Left ventricle myocardium inferior (tissue), 1 donor: Measurements from ENCODE around the gene SLC44A5. TPM values are rescaled to one million over a fixed set of nuclear protein-coding genes. Genes with fewer than 3 reads are reported as not detected.

ENCODE experiments used
- DNase-seq: peaks from one replicate; pipeline ENCODE4 v3.0.0-alpha.2; 2020
- H3K27ac ChIP-seq: fragments of 200-600 bp; replicated peaks from 2 replicates; pipeline ENCODE4 v1.8.0; 2021
- H3K27me3 ChIP-seq: fragments of 200-600 bp; 2 replicates; pipeline ENCODE4 v1.8.0; 2021; ENCODE audit warnings: low read depth
- H3K36me3 ChIP-seq: fragments of 200-600 bp; 2 replicates; pipeline ENCODE4 v1.8.0; 2021
- H3K4me1 ChIP-seq: fragments of 200-600 bp; 2 replicates; pipeline ENCODE4 v1.8.0; 2021
- H3K4me3 ChIP-seq: fragments of 200-600 bp; 2 replicates; pipeline ENCODE4 v1.8.0; 2021; ENCODE audit warnings: mild to moderate bottlenecking, moderate library complexity
- H3K9me3 ChIP-seq: fragments of 200-600 bp; replicated peaks from 2 replicates; pipeline ENCODE4 v1.8.0; 2021
- intact Hi-C: fragments of 100-400 bp; cut with micrococcal nuclease; formaldehyde crosslinking; loops from one replicate; pipeline ENCODE4 v1.11.0; 2022
- total RNA-seq: library from RNA; stranded (reverse); fragmentation: NEBNext Ultra II Directional; extraction: Animal tissue kit (Norgen Biotek cat#: 25700); gene quantifications from one replicate; pipeline ENCODE4 v1.2.1, GENCODE V29; 2021
- TF ChIP-seq, protein P1 (sequence below): fragments of 200-600 bp; IDR thresholded peaks from 2 replicates; pipeline ENCODE4 v1.8.0; 2021; ENCODE audit warnings: antibody characterized with exemption, mild to moderate bottlenecking, borderline replicate concordance
- donor health status: DM: no; HTN: yes; CAD: no; lungs with severe emphysema.

The SLC44A5 gene
- total RNA-seq, 1 donor from 2014 or later, result 0.58 TPM

DNA sequence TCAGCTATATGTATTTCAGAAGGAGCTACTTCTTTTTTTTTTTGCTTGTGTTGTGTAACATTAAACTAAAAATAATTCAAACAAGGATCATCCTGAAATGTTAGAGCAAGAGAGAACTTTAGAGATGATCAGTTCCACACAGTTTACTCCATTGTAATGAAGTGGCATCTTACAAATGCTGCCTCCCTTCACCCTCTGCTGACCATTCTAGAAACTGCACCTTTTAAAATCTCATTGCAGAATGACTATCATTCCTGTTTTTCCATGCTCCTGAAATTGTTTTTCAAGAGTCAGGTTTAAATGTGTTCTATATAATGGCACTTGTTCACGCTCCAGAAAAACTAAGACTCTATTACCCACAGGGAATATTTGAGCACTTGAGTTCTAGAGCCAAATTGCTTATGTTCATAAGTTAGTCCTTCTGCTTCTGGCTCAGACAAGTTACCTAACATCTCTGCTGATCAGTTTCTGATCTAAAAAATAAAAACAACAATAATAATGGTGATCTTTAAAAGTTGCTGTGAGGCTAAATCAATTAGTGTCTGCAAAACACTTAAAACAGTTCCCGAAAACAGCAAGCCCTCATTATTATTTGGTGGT, 21.5 kb upstream of the SLC44A5 start:
- TF ChIP-seq, protein P1, sequence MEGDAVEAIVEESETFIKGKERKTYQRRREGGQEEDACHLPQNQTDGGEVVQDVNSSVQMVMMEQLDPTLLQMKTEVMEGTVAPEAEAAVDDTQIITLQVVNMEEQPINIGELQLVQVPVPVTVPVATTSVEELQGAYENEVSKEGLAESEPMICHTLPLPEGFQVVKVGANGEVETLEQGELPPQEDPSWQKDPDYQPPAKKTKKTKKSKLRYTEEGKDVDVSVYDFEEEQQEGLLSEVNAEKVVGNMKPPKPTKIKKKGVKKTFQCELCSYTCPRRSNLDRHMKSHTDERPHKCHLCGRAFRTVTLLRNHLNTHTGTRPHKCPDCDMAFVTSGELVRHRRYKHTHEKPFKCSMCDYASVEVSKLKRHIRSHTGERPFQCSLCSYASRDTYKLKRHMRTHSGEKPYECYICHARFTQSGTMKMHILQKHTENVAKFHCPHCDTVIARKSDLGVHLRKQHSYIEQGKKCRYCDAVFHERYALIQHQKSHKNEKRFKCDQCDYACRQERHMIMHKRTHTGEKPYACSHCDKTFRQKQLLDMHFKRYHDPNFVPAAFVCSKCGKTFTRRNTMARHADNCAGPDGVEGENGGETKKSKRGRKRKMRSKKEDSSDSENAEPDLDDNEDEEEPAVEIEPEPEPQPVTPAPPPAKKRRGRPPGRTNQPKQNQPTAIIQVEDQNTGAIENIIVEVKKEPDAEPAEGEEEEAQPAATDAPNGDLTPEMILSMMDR, result peak; percentile 73
- H3K4me1 ChIP-seq, result no peaks in the 10 kb centered on the region

DNA sequence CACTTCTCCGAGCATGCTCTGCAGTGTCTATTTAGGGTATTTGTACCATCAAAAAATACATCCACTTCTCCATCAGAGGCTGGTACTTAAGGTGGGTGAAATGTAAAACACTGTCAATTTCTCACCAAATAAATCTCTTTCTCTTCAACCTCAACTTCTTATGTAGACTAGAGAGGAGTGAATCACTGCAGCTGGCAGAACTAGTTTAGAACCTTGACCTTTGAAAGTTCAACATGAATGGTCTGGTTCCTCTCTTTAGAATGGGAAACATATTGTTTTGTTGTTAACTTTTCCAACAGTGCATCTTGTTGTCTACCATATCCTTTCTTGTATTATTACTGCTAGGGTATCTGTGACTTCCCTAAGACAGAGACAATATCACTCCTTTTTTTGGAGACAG, 20.1 kb upstream of the SLC44A5 start:
- Histone ChIP-seq H3K4me1 (no peaks in the 10 kb centered on the region), H3K4me3 (no peak overlapping the region), H3K27me3 (peaks cover 18% of the 10 kb centered on the region), H3K36me3 (no peaks in the 10 kb centered on the region), H3K9me3 (no peaks in the 10 kb centered on the region), H3K27ac (no peak overlapping the region)
- DNase-seq, result no peak
- intact Hi-C loops, result loop anchor here (10.0 kb wide), 1 partner anchor 366 kb away; no protein-coding TSS in a partner anchor
- TF ChIP-seq, protein P1, result no peak

More for the DNA sequence above, 21.5 kb upstream of the SLC44A5 start:
- no peak overlapping the region for H3K4me3 ChIP-seq
- no peaks in the 10 kb centered on the region for H3K9me3 ChIP-seq
- no peak overlapping the region for H3K27ac ChIP-seq
- no peak for DNase-seq
- peaks cover 9% of the 10 kb centered on the region for H3K27me3 ChIP-seq
- intact Hi-C loops, result loop anchor here (10.0 kb wide), 1 partner anchor 368 kb away; no protein-coding TSS in a partner anchor
- H3K36me3 ChIP-seq, result no peaks in the 10 kb centered on the region

DNA sequence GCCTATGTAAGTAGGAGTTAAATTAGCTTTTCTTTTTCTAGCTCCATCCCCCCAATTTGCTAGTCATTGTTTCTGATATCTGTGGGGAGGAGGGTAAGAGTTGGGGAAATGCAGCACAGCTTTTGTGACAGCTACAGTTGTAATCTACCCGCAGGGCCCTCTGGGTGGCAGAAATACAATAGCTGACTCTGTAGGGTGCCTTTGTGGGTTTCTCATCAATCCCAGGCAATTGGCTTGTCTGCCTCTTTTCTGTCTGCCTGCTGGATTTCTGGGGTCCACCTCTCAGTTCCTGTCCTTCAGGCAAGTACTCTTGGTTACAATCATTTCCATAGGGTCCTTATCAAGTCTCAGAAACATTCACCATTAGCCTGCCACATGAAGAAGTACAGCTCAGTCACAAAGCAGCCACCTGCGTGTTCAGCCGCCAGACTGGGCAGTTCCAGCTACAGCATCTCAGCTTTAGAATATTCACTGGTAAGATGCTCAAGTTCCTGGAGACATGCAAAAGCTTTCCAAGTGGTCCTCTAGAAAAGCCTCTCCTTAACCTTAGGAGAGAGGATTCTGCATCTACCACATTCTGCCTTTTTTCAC, 19.2 kb upstream of the SLC44A5 start:
- peaks cover 22% of the 10 kb centered on the region for H3K27me3 ChIP-seq
- intact Hi-C loops, result loop anchor here (10.0 kb wide), 1 partner anchor 365 kb away; no protein-coding TSS in a partner anchor
- no peaks in the 10 kb centered on the region for H3K9me3 ChIP-seq
- TF ChIP-seq, protein P1, result no peak
- no peak overlapping the region for H3K27ac ChIP-seq
- H3K4me1 ChIP-seq, result no peaks in the 10 kb centered on the region
- H3K4me3 ChIP-seq, result no peak overlapping the region
- no peak for DNase-seq
- H3K36me3 ChIP-seq, result no peaks in the 10 kb centered on the region

DNA sequence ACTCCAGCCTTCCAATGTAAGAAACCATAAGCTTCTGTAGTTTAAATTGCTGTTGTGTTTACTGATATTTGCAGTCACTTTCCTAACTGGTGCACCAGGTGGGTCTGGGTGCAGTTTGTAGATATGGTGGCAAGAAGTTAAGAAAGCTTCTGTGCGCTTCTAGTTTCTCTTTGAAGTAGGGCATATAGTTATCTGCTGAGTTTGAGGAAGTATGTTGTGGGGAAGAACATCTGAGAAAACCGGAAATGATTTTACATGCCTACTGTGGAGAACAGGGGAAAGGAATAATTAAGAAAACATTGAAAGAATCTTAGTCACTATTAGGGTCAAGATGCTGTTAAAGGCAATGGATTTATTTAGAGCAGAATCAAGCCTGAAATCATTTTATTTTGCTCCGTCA, 14.9 kb upstream of the SLC44A5 start:
- H3K4me1 ChIP-seq, result no peaks in the 10 kb centered on the region
- H3K27me3 ChIP-seq, result peaks cover 22% of the 10 kb centered on the region
- H3K9me3 ChIP-seq, result no peaks in the 10 kb centered on the region
- DNase-seq, result no peak
- TF ChIP-seq, protein P1, result no peak
- intact Hi-C loops, result no loop called here
- H3K27ac ChIP-seq, result no peak overlapping the region
- no peak overlapping the region for H3K4me3 ChIP-seq
- H3K36me3 ChIP-seq, result no peaks in the 10 kb centered on the region

DNA sequence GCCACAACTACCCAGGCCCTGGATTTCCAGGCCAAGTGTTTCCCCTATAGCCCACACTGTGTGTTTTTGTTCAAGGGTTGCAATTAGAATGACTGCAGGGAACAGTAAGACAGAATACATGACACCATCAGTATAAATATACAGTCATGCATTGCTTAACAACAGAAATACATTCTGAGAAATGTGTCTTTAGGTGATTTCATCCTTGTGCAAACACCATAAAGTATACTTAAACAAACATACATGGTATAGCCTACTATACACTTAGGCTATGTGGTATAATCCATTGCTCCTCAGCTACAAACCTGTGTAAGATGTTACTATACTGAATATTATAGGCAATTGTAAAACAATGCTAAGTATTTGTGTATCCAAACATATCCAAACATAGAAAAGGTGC, 7.5 kb upstream of the SLC44A5 start:
- no peaks in the 10 kb centered on the region for H3K36me3 ChIP-seq
- intact Hi-C loops, result no loop called here
- H3K4me3 ChIP-seq, result no peak overlapping the region
- peaks cover 25% of the 10 kb centered on the region for H3K4me1 ChIP-seq
- DNase-seq, result no peak
- peaks cover 6% of the 10 kb centered on the region for H3K9me3 ChIP-seq
- peaks cover 47% of the 10 kb centered on the region for H3K27me3 ChIP-seq
- no peak overlapping the region for H3K27ac ChIP-seq
- TF ChIP-seq, protein P1, result no peak
